ENCODE results near the gene IGIP.

IGIP gene

GRCh38 chr5:140165101-140165922 lies 39.6 kb downstream of the IGIP start:
- DNase-seq (ENCODE audit: low read depth): no peak

GRCh38 chr5:140165923-140166270 lies 40.2 kb downstream of the IGIP start:
- no peak for DNase-seq (ENCODE audit: low read depth)

GRCh38 chr5:140166911-140167310 lies 41.2 kb downstream of the IGIP start:
- DNase-seq (ENCODE audit: low read depth): no peak

GRCh38 chr5:140168371-140168770 lies 42.6 kb downstream of the IGIP start:
- DNase-seq (ENCODE audit: low read depth): no peak

- DNase-seq (ENCODE audit: low read depth): peak; percentile 24
Measured at GRCh38 chr5:140169410-140169809, 43.7 kb downstream of the IGIP start.

- DNase-seq (ENCODE audit: low read depth): no peak
Measured at GRCh38 chr5:140172483-140172882, 46.7 kb downstream of the IGIP start.

GRCh38 chr5:140174014-140174413 lies 48.3 kb downstream of the IGIP start:
- DNase-seq (ENCODE audit: low read depth): no peak

GRCh38 chr5:140174465-140175366 lies 49.0 kb downstream of the IGIP start, which contains the start of gene CYSTM1:
TSS of gene CYSTM1 (plus strand) at chr5:140175188. CDS start at chr5:140194466, 19,278 bp downstream.
- peak; percentile 95 for DNase-seq (ENCODE audit: low read depth)

GRCh38 chr5:140175367-140176030 lies 49.8 kb downstream of the IGIP start:
- peak; percentile 81 for DNase-seq (ENCODE audit: low read depth)

- DNase-seq (ENCODE audit: low read depth): no peak
Measured at GRCh38 chr5:140176031-140176387, 50.3 kb downstream of the IGIP start.

- no peak for DNase-seq (ENCODE audit: low read depth)
Measured at GRCh38 chr5:140178086-140178410, 52.3 kb downstream of the IGIP start.

GRCh38 chr5:140178482-140179116 lies 52.9 kb downstream of the IGIP start:
- DNase-seq (ENCODE audit: low read depth): no peak

Measured in ELR (cell line).